IMR-90 (cell line): Measurements from ENCODE around the gene DPYSL3.

Experiments used
- CEBPB ChIP-seq: IDR thresholded peaks from 2 replicates; pipeline ENCODE4 v1.6.1; 2012; ENCODE audit warnings: low read depth, low read length, improper control_type of control experiment
- CTCF ChIP-seq: conservative IDR thresholded peaks from 2 replicates; pipeline ENCODE4 v1.5.1; 2012; ENCODE audit warnings: mild to moderate bottlenecking, low read depth, low read length, improper control_type of control experiment
- RAD21 ChIP-seq: IDR thresholded peaks from 2 replicates; pipeline ENCODE4 v1.6.1; 2012; ENCODE audit warnings: low read length, improper control_type of control experiment
- RCOR1 ChIP-seq: IDR thresholded peaks from 2 replicates; pipeline ENCODE4 v1.6.1; 2012; ENCODE audit warnings: mild to moderate bottlenecking, low read length, improper control_type of control experiment; ENCODE audit not compliant: insufficient replicate concordance
- SMC3 ChIP-seq: fragments of 150-350 bp; IDR thresholded peaks from 2 replicates; pipeline ENCODE4 v1.6.1; 2016; ENCODE audit warnings: low read depth, mild to moderate bottlenecking, antibody characterized with exemption, low read length, moderate library complexity

- no peak for TF ChIP-seq RCOR1
- TF ChIP-seq RAD21 = no peak
- no peak for TF ChIP-seq CTCF
- TF ChIP-seq CEBPB = no peak
- no peak for TF ChIP-seq SMC3
Measured at GRCh38 chr5:147458581-147458980, 51.3 kb downstream of the DPYSL3 start.
